Stimulated activated CD8-positive, alpha-beta memory T cell treated with anti-CD3 and anti-CD28 coated beads, Interleukin-7, amount 100 ng/mL, for 24 hours (primary cell): ENCODE data around the gene CDH4.

Experiments used
- DNase-seq: peaks from one replicate; pipeline ENCODE4 v3.0.0-alpha.2; 2020; ENCODE audit warnings: low read depth

Gene CDH4

GRCh38 chr20:61790116-61790827 lies 538.2 kb downstream of the CDH4 start:
- no peak for DNase-seq

GRCh38 chr20:61791995-61792394 lies 539.9 kb downstream of the CDH4 start:
- no peak for DNase-seq

GRCh38 chr20:61795669-61796630 lies 543.9 kb downstream of the CDH4 start:
- no peak for DNase-seq

GRCh38 chr20:61796738-61797137 lies 544.7 kb downstream of the CDH4 start:
- DNase-seq, result no peak

GRCh38 chr20:61797200-61797599 lies 545.1 kb downstream of the CDH4 start:
- DNase-seq, result no peak

- no peak for DNase-seq
Observed at GRCh38 chr20:61797971-61798411, 545.9 kb downstream of the CDH4 start.

- no peak for DNase-seq
Observed at GRCh38 chr20:61798632-61799031, 546.6 kb downstream of the CDH4 start.

GRCh38 chr20:61799394-61799923 lies 547.4 kb downstream of the CDH4 start:
- no peak for DNase-seq

GRCh38 chr20:61799928-61800327 lies 547.9 kb downstream of the CDH4 start:
- no peak for DNase-seq

- DNase-seq, result no peak
Observed at GRCh38 chr20:61800359-61801064, 548.5 kb downstream of the CDH4 start.

GRCh38 chr20:61801065-61801360 lies 549.0 kb downstream of the CDH4 start:
- no peak for DNase-seq

- no peak for DNase-seq
Observed at GRCh38 chr20:61801428-61801827, 549.4 kb downstream of the CDH4 start.

GRCh38 chr20:61801857-61802442 lies 549.9 kb downstream of the CDH4 start:
- no peak for DNase-seq

- no peak for DNase-seq
Observed at GRCh38 chr20:61802721-61803311, 550.8 kb downstream of the CDH4 start.

- DNase-seq, result no peak
Observed at GRCh38 chr20:61803416-61803914, 551.4 kb downstream of the CDH4 start.

- no peak for DNase-seq
Observed at GRCh38 chr20:61803915-61804751, 552.1 kb downstream of the CDH4 start.

- no peak for DNase-seq
Observed at GRCh38 chr20:61804752-61805295, 552.8 kb downstream of the CDH4 start.

GRCh38 chr20:61805365-61805764 lies 553.3 kb downstream of the CDH4 start:
- DNase-seq, result no peak

- no peak for DNase-seq
Observed at GRCh38 chr20:61805781-61806180, 553.7 kb downstream of the CDH4 start.

- DNase-seq, result no peak
Observed at GRCh38 chr20:61806314-61806713, 554.3 kb downstream of the CDH4 start.
